ENCODE results near the gene KIF1B.

DNA sequence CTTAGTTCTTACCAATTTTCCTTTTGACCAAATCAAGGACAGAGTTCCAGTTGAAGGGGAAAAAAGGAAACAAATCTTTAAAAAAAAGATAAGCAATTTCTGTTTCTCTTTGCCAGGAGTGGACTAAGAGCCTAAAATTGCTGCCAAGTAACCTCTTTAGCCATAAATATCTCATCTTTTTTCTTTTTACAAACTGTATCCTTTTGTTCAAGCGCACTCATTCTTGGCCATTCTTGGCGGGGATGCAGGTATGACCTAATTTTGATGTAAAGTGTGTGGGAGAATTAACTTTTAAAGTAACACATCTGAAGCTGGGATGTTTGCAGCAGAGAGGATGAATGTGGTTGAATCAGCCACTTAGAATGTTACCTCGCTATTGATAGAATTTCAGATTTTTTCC is 13.4 kb upstream of the KIF1B start:
- TF ChIP-seq, protein P1, sequence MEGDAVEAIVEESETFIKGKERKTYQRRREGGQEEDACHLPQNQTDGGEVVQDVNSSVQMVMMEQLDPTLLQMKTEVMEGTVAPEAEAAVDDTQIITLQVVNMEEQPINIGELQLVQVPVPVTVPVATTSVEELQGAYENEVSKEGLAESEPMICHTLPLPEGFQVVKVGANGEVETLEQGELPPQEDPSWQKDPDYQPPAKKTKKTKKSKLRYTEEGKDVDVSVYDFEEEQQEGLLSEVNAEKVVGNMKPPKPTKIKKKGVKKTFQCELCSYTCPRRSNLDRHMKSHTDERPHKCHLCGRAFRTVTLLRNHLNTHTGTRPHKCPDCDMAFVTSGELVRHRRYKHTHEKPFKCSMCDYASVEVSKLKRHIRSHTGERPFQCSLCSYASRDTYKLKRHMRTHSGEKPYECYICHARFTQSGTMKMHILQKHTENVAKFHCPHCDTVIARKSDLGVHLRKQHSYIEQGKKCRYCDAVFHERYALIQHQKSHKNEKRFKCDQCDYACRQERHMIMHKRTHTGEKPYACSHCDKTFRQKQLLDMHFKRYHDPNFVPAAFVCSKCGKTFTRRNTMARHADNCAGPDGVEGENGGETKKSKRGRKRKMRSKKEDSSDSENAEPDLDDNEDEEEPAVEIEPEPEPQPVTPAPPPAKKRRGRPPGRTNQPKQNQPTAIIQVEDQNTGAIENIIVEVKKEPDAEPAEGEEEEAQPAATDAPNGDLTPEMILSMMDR (IDR thresholded peaks at IDR 0.05) = no peak
- no peak for TF ChIP-seq ZFX (IDR thresholded peaks at IDR 0.05; ENCODE audit: borderline replicate concordance)

All from 22Rv1 (cell line).